Ovary (tissue), 9 donors: ENCODE data around the gene SLC25A4. TPM values are rescaled to one million over a fixed set of nuclear protein-coding genes. Genes with fewer than 3 reads are reported as not detected.
A peak's percentile ranks its signal among the peaks of the same experiment; 100 is the strongest.

ENCODE experiments used
- DNase-seq, 5 donors: peaks; one replicate each; pipeline ENCODE4 v3.0.0-alpha.2; 2019 to 2020
- H3K27ac ChIP-seq, 2 donors: fragments of 200-600 bp; one replicate each; pipeline versions ENCODE4 v1.5.1 to v1.8.0; 2019 to 2022
- H3K27me3 ChIP-seq: fragments of 200-600 bp; one replicate; pipeline ENCODE4 v1.8.0; 2022
- H3K36me3 ChIP-seq: fragments of 200-600 bp; sonication (generic); one replicate; pipeline ENCODE4 v1.5.1; 2019
- H3K4me1 ChIP-seq: one replicate; pipeline ENCODE4 v1.8.1; 2013; ENCODE audit warnings: mild to moderate bottlenecking, moderate library complexity; ENCODE audit not compliant: insufficient read depth
- H3K4me3 ChIP-seq: fragments of 200-600 bp; sonication (generic); one replicate; pipeline ENCODE4 v1.5.1; 2017
- H3K9me3 ChIP-seq, 2 donors: fragments of 200-600 bp in 1 of 2; sonication (generic) in 1 of 2; one replicate each; pipeline versions ENCODE4 v1.5.1 to v1.8.1; 2013 to 2019; ENCODE audit warnings: mild to moderate bottlenecking in 1 of 2, moderate library complexity in 1 of 2
- EP300 ChIP-seq: sonication (generic); formaldehyde crosslinking; IDR thresholded peaks from one replicate; pipeline ENCODE4 v1.6.1; 2017; ENCODE audit warnings: antibody characterized with exemption
- POLR2A ChIP-seq: fragments of 450-650 bp; IDR thresholded peaks from one replicate; pipeline ENCODE4 v1.6.1; 2017; ENCODE audit warnings: antibody characterized with exemption, mild to moderate bottlenecking, moderate library complexity
- WGBS, 3 donors: extraction: QIAGEN DNeasy Blood & Tissue Kit in 1 of 3; methylation state at CpG; one replicate each; pipeline versions ENCODE4 v1.1.5 to v1.1.7; 2013 to 2017; 5-methylcytosine and 5-hydroxymethylcytosine counted together
- intact Hi-C, 4 donors: fragments of 100-400 bp; cut with DNase I; formaldehyde crosslinking; loops; one replicate each; pipeline versions ENCODE4 v1.11.0 to v1.15.1; 2022 to 2023
- polyA plus RNA-seq, 2 donors: library from polyadenylated mRNA; stranded (reverse); fragments of 200-250 nt in 1 of 2; fragments of 350-450 nt in 1 of 2; fragmentation: Illumina TruSeq in 1 of 2; extraction: RNeasy Lipid Tissue Mini Kit (QIAGEN cat#74804) in 1 of 2; gene quantifications; one replicate each; pipeline ENCODE4 v1.2.3, GENCODE V29; 2013 to 2014
- total RNA-seq, 7 donors: library from RNA; depleted of rRNA in 2 of 7; stranded (reverse); fragments of >200 nt in 2 of 7; fragmentation: NEBNext Ultra II Directional in 3 of 7; extraction: Animal tissue kit (Norgen Biotek cat#: 25700) in 3 of 7; gene quantifications; one replicate each; pipeline versions ENCODE4 v1.1.0 to v1.2.4, GENCODE V29; 2016 to 2023
- TF ChIP-seq, protein P1 (sequence below), 3 donors: fragments of 450-650 bp in 2 of 3; fragments of 200-600 bp in 1 of 3; IDR thresholded peaks; one replicate each; pipeline versions ENCODE4 v1.5.1 to v1.8.0; 2016 to 2022; ENCODE audit warnings: antibody characterized with exemption in 3 of 3, mild to moderate bottlenecking in 1 of 3
- donor health status: DM: no; HTN: no; CAD: no; lungs with moderate emphysema.
- donor health status: DM: no; HTN: no; CAD: no.
- donor health status: Bipolar disorder and iron deficiency.
- donor health status: DM: yes; HTN: yes; CAD: no.
- donor health status: DM: no; HTN: no; CAD: no.
- donor health status: DM: yes; HTN: yes; CAD: no.

The SLC25A4 gene
- total and polyA plus RNA-seq, 9 donors = 18.8 to 35.6 (median 23.2) TPM

- H3K4me1 ChIP-seq = peaks cover 2% of the 10 kb centered on the region
- DNase-seq = no peak
- no peaks in the 10 kb centered on the region for H3K27me3 ChIP-seq
- H3K36me3 ChIP-seq = no peaks in the 10 kb centered on the region
- no peak for TF ChIP-seq POLR2A
- TF ChIP-seq, protein P1, sequence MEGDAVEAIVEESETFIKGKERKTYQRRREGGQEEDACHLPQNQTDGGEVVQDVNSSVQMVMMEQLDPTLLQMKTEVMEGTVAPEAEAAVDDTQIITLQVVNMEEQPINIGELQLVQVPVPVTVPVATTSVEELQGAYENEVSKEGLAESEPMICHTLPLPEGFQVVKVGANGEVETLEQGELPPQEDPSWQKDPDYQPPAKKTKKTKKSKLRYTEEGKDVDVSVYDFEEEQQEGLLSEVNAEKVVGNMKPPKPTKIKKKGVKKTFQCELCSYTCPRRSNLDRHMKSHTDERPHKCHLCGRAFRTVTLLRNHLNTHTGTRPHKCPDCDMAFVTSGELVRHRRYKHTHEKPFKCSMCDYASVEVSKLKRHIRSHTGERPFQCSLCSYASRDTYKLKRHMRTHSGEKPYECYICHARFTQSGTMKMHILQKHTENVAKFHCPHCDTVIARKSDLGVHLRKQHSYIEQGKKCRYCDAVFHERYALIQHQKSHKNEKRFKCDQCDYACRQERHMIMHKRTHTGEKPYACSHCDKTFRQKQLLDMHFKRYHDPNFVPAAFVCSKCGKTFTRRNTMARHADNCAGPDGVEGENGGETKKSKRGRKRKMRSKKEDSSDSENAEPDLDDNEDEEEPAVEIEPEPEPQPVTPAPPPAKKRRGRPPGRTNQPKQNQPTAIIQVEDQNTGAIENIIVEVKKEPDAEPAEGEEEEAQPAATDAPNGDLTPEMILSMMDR (IDR thresholded peaks at IDR 0.05) = no peak
- TF ChIP-seq EP300 = no peak
- H3K27ac ChIP-seq = no peak overlapping the region
- WGBS, 3 donors = 72 to 83% (median 82%) methylated on average over 6 of the region's 6 CpGs
- no peak overlapping the region for H3K4me3 ChIP-seq
- H3K9me3 ChIP-seq = no peaks in the 10 kb centered on the region
- intact Hi-C loops = no loop called here
Observed at GRCh38 chr4:185120631-185120946, 22.5 kb upstream of the SLC25A4 start.

DNA sequence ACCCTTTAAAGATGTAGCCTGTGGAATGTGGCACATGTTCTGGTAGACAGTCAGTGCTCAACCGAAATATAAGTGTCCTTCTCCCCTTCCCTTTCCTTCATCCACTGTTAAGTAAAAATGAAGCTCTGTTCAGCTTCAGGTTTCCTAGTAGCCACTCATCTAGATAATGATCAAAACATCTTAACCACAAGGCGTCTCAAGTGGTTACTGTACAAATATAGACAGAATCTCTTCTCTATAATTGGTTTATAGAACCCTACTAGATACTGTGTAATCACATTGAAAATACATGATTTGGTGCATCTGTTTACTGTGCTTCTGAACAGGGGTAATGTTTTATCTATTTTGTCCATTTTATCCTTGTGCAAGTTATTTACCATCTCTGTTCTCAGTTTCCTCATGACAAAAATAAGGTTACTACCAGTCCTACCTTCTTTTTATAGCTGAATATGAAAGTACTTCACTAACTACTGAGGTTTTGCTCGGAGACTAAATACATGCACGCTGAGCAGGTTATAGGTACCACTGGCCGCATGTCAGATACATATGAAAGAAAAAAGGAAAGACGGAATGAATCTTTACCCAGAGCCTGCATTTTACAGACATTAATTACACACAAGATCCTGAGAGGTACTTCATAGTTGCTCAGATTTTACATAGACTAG is 20.3 kb upstream of the SLC25A4 start:
- no peak for TF ChIP-seq POLR2A
- TF ChIP-seq, protein P1 (IDR thresholded peaks at IDR 0.05) = no peak
- TF ChIP-seq EP300 = no peak
- intact Hi-C loops = no loop called here
- no peak for DNase-seq
- Histone ChIP-seq H3K4me1 (peaks cover 2% of the 10 kb centered on the region), H3K36me3 (no peaks in the 10 kb centered on the region), H3K27me3 (no peaks in the 10 kb centered on the region), H3K9me3 (no peaks in the 10 kb centered on the region), H3K27ac (no peak overlapping the region), H3K4me3 (no peak overlapping the region)
- 94 to 95% (median 95%) methylated on average over 6 of the region's 6 CpGs for WGBS, 3 donors

GRCh38 chr4:185124006-185124405 is 19.1 kb upstream of the SLC25A4 start:
- H3K4me1 ChIP-seq = peaks cover 2% of the 10 kb centered on the region
- no peak for DNase-seq
- TF ChIP-seq, protein P1 (IDR thresholded peaks at IDR 0.05) = no peak
- TF ChIP-seq POLR2A (no peak), EP300 (no peak)
- H3K4me3 ChIP-seq = no peak overlapping the region
- intact Hi-C loops = no loop called here
- H3K36me3 ChIP-seq = no peaks in the 10 kb centered on the region
- H3K27ac ChIP-seq = no peak overlapping the region
- no peaks in the 10 kb centered on the region for H3K27me3 ChIP-seq
- 48 to 70% (median 56%) methylated on average over 3 of the region's 3 CpGs for WGBS, 3 donors
- H3K9me3 ChIP-seq = no peaks in the 10 kb centered on the region

DNA sequence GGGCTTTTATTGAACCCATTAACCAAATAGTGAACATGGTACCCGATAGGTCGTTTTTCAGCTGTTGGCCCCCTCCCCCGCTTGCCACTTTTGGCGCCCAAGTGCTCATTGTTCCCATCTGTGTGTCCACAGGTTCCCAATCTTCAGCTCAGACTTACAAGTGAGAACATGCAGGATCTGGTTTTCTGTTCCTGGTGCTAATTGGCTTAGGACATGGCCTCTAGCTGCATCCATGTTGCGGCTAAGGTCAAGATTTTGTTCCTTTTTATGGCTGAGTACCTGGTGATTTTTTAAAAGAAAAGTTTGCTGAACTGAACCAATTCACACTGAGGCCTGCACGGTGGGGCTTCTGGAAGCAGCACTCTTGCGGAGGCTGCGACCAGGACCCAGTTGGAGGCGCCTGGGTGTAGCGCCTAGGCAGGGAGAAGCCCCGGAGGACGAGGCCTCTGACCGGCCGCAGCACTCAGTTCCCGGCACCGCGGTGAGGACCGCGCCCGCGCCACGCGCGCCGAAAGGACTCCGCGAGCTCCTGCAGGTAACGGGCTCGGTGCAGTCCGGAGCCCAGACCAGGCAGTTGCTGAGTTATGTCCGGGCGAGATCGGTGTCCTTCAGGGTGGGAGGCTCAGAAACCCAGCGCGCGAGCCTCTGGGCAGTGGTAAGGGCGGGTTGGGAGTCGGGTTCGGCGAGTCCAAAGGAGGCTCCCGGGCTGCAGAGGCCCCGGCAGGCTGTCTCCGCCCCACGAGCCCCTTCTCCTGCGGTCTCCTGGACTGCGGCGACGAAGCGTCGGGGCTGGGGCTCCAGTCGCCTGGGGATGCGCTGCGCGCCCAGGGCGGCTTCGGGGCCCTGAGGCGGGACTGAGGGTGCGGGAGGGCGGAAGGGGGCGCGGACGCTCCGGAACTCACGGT is 15.8 kb upstream of the SLC25A4 start:
- Histone ChIP-seq H3K36me3 (no peaks in the 10 kb centered on the region), H3K27me3 (no peaks in the 10 kb centered on the region), H3K9me3 (no peaks in the 10 kb centered on the region), H3K27ac (peak overlapping the region; percentile 58 to 90), H3K4me1 (no peaks in the 10 kb centered on the region), H3K4me3 (peak overlapping the region; percentile 76)
- intact Hi-C loops = no loop called here
- 6 to 9% (median 7%) methylated on average over 54 to 64 of the region's 64 CpGs for WGBS, 3 donors
- DNase-seq = peak; percentile 41 to 65 (median 55)
- no peak for TF ChIP-seq EP300
- no peak for TF ChIP-seq POLR2A
- TF ChIP-seq, protein P1 (IDR thresholded peaks at IDR 0.05) = no peak
